GM12878 (cell line): ENCODE measurements around the gene EFTUD2. TPM values are rescaled to one million over a fixed set of nuclear protein-coding genes. Genes with fewer than 3 reads are reported as not detected.

Experiments
- ATAC-seq: fragments of 200-7000 bp; cut with Tn5 transposase; 3 replicates; pipeline ENCODE4 v1.9.1; 2020; ENCODE audit warnings: mild to moderate bottlenecking, moderate library complexity
- BruUV-seq: library from RNA; stranded (reverse); fragments of 400-500 nt; replicated peaks from 2 replicates; lab custom pipeline; 2021; lab: Mats Ljungman, UMichigan
- CTCF ChIA-PET: fragments of 300-600 bp; sonication (Branson Sonifier 250); formaldehyde crosslinking; extraction: SDS; loops from one replicate; lab custom pipeline; 2021; ENCODE audit warnings: inconsistent platforms; lab: Yijun Ruan, JAX
- POLR2A ChIA-PET: fragments of 350-600 bp; formaldehyde crosslinking; extraction: SDS; loops from one replicate; lab custom pipeline; 2021; ENCODE audit warnings: inconsistent platforms; lab: Charles Lee
- RAD21 ChIA-PET: fragments of 300-600 bp; sonication (Branson Sonifier 250); formaldehyde crosslinking; loops from one replicate; lab custom pipeline; 2023; ENCODE audit warnings: antibody characterized with exemption; ENCODE audit not compliant: unreplicated experiment; lab: Charles Lee
- SMC1A ChIA-PET: fragments of 300-600 bp; sonication (Branson Sonifier 250); formaldehyde crosslinking; loops from one replicate; lab custom pipeline; 2023; ENCODE audit not compliant: unreplicated experiment, uncharacterized antibody; lab: Charles Lee
- DNase-seq: peaks from one replicate; pipeline ENCODE4 v3.0.0-alpha.2; 2011; ENCODE audit warnings: low read depth, low spot score
- FAIRE-seq: peaks from 3 replicates; lab custom pipeline; 2011; peaks lifted over from hg19 to GRCh38; lab: Jason Lieb, UNC
- H2AFZ ChIP-seq: 2 replicates; pipeline ENCODE4 v1.6.0; 2011; ENCODE audit warnings: low read depth, low read length, control low read depth; ENCODE audit not compliant: control insufficient read depth
- H3K27ac ChIP-seq: 2 replicates; pipeline ENCODE4 v1.5.1; 2011; ENCODE audit warnings: control low read depth; ENCODE audit not compliant: control insufficient read depth, insufficient read depth
- H3K27me3 ChIP-seq, 2 experiments: replicated peaks in 1 of 2; 2 replicates each; pipeline versions ENCODE4 v1.6.0 to v1.6.1; 2011; ENCODE audit warnings: low read length in 1 of 2; ENCODE audit not compliant: control insufficient read depth in 2 of 2, insufficient read depth in 2 of 2
- H3K36me3 ChIP-seq, 2 experiments: 2 replicates each; pipeline ENCODE4 v1.5.1; 2011; ENCODE audit warnings: low read length in 1 of 2; ENCODE audit not compliant: control insufficient read depth in 2 of 2, insufficient read depth in 2 of 2
- H3K4me1 ChIP-seq: 2 replicates; pipeline ENCODE4 v1.6.1; 2011; ENCODE audit warnings: mild to moderate bottlenecking, low read length, moderate library complexity, mixed read lengths; ENCODE audit not compliant: control insufficient read depth, insufficient read depth
- H3K4me2 ChIP-seq: 2 replicates; pipeline ENCODE4 v1.6.0; 2011; ENCODE audit warnings: control low read depth; ENCODE audit not compliant: control insufficient read depth, insufficient read depth
- H3K4me3 ChIP-seq: fragments of 200-600 bp; sonication (generic); 2 replicates; pipeline ENCODE4 v1.5.1; 2016
- H3K79me2 ChIP-seq: 2 replicates; pipeline ENCODE4 v1.6.0; 2011; ENCODE audit warnings: low read length; ENCODE audit not compliant: control insufficient read depth, insufficient read depth
- H3K9ac ChIP-seq: 2 replicates; pipeline ENCODE4 v1.8.0; 2011; ENCODE audit warnings: low read length, control low read depth, mixed read lengths; ENCODE audit not compliant: control insufficient read depth, insufficient read depth
- H3K9me3 ChIP-seq: replicated peaks from 3 replicates; pipeline ENCODE4 v1.5.1; 2011; ENCODE audit warnings: mild to moderate bottlenecking, low read length; ENCODE audit not compliant: control insufficient read depth, insufficient read depth
- H4K20me1 ChIP-seq: 2 replicates; pipeline ENCODE4 v1.6.0; 2011; ENCODE audit not compliant: control insufficient read depth, insufficient read depth
- CUX1 ChIP-seq: IDR thresholded peaks from 2 replicates; pipeline ENCODE4 v1.6.1; 2012; ENCODE audit warnings: improper control_type of control experiment, low read depth, low read length; ENCODE audit not compliant: insufficient replicate concordance
- KLF5 ChIP-seq: fragments of 450-650 bp; IDR thresholded peaks from 2 replicates; pipeline ENCODE4 v1.6.1; 2014; ENCODE audit warnings: mild to moderate bottlenecking; ENCODE audit not compliant: partially characterized antibody
- MEF2B ChIP-seq: fragments of 450-650 bp; IDR thresholded peaks from 2 replicates; pipeline ENCODE4 v1.6.1; 2018; ENCODE audit warnings: mild to moderate bottlenecking, moderate library complexity; ENCODE audit not compliant: partially characterized antibody, poor library complexity, severe bottlenecking
- SMAD1 ChIP-seq: fragments of 450-650 bp; IDR thresholded peaks from 2 replicates; pipeline ENCODE4 v1.6.1; 2018; ENCODE audit warnings: mild to moderate bottlenecking, low read depth; ENCODE audit not compliant: partially characterized antibody
- ZNF217 ChIP-seq: fragments of 450-650 bp; IDR thresholded peaks from 2 replicates; pipeline ENCODE4 v1.6.1; 2017; ENCODE audit warnings: antibody characterized with exemption, mild to moderate bottlenecking
- WGBS: methylation state at CpG from one replicate; pipeline ENCODE4 v1.1.6; 2016; ENCODE audit warnings: low lambda C conversion rate; ENCODE audit not compliant: insufficient replicate concordance, insufficient coverage; ENCODE audit errors: missing lambda C conversion rate; 5-methylcytosine and 5-hydroxymethylcytosine counted together
- in situ Hi-C: fragments of 300-500 bp; cut with MboI; formaldehyde crosslinking; loops from 9 replicates; pipeline ENCODE4 v1.14.3; 2018; ENCODE audit warnings: mixed read lengths
- intact Hi-C: fragments of 100-400 bp; cut with micrococcal nuclease; formaldehyde crosslinking; loops from one replicate; pipeline ENCODE4 v1.14.2; 2022; ENCODE audit not compliant: unreplicated experiment
- polyA plus RNA-seq, 11 experiments: library from polyadenylated mRNA; depleted of rRNA in 4 of 11; unstranded in 6 of 11; stranded (reverse) in 5 of 11; fragments of >200 nt; fragmentation: Nextera tagmentation in 4 of 11; fragmentation: Illumina TruSeq in 1 of 11; extraction: Ambion mirVana in 4 of 11; extraction: Trizol in 1 of 11; gene quantifications; 1 replicate in 1 of 11; 2 replicates in 10 of 11; pipeline versions ENCODE4 v1.2.1 to v1.2.3, GENCODE V29; 2011 to 2016; ENCODE audit warnings: inconsistent platforms in 2 of 11, missing spikeins in 2 of 11, low read depth in 1 of 11
- total RNA-seq, 4 experiments: library from RNA; depleted of rRNA in 3 of 4; stranded (reverse); fragments of >200 nt in 3 of 4; fragmentation: Illumina TruSeq in 1 of 4; extraction: Trizol in 1 of 4; gene quantifications; 2 replicates each; pipeline versions ENCODE4 v1.2.1 to v1.2.3, GENCODE V29; 2013 to 2021

The EFTUD2 gene
- total and polyA plus RNA-seq, 10 of the 15 experiments (the other 5 are each of a cell fraction or from before 2014, with no cell fraction given), result 33.0 to 198 (median 126) TPM

- no TSS peak for BruUV-seq
- H3K9me3 ChIP-seq, result no peaks in the 10 kb centered on the region
- RAD21 ChIA-PET, result interaction anchor here (0.7 to 4.6 kb wide), 28 partner anchors 10 to 277 kb away, joined by 3 to 82 read pairs (median 4); partner anchors contain the start of genes ACBD4, C1QL1, EFTUD2 and KIF18B
- SMC1A ChIA-PET, result interaction anchor here (0.7 to 6.5 kb wide), 32 partner anchors 11 to 277 kb away, joined by 3 to 90 read pairs (median 4); partner anchors contain the start of genes ACBD4, EFTUD2, HEXIM2 and NMT1
- peak; percentile 18 for FAIRE-seq
- intact Hi-C loops, result loop anchor here (1.0 to 5.0 kb wide), 4 partner anchors 102 to 215 kb away; partner anchors contain the start of gene ACBD4
- peak; percentile 94 for TF ChIP-seq MEF2B
- TF ChIP-seq CUX1, result peak; percentile 8
- TF ChIP-seq ZNF217, result 0 out of 2 replicates have a peak, but pooled peaks have one; percentile 6
- no peak for TF ChIP-seq SMAD1
- TF ChIP-seq KLF5, result peak; percentile 16
- TF ChIP-seq, all 136 proteins: peak for 4
- H3K4me3 ChIP-seq, result no peak overlapping the region
- CTCF ChIA-PET, result interaction anchor here (0.6 to 6.9 kb wide), 63 partner anchors 10 to 280 kb away, joined by 3 to 156 read pairs (median 4); partner anchors contain the start of genes ACBD4, C1QL1, EFTUD2 and PLCD3
- H3K9ac ChIP-seq, result no peak overlapping the region
- no peak for DNase-seq
- 19% methylated on average over 7 of the region's 7 CpGs for WGBS
- ATAC-seq, result peak; percentile 74
- peak overlapping the region; percentile 39 for H3K4me2 ChIP-seq
- no peaks in the 10 kb centered on the region; a peak in 1 of 4 replicates for H3K36me3 ChIP-seq
- H3K4me1 ChIP-seq, result peaks cover 12% of the 10 kb centered on the region
- H4K20me1 ChIP-seq, result no peaks in the 10 kb centered on the region
- H2AFZ ChIP-seq, result peak overlapping the region; percentile 34; the same call in 1 of the 2 replicates
- in situ Hi-C loops, result loop anchor here (10.0 kb wide), 2 partner anchors 104 to 184 kb away; no protein-coding TSS in a partner anchor
- H3K27ac ChIP-seq, result no peak overlapping the region
- POLR2A ChIA-PET, result interaction anchor here (0.7 to 2.5 kb wide), 8 partner anchors 25 to 203 kb away, joined by 3 to 13 read pairs (median 6); partner anchors contain the start of gene KIF18B
- peaks cover 0 to 3% of the 10 kb centered on the region in 2 experiments; a peak in 1 of 4 replicates for H3K27me3 ChIP-seq
- no peaks in the 10 kb centered on the region for H3K79me2 ChIP-seq
Observed at GRCh38 chr17:44920565-44920940, 21.3 kb upstream of the EFTUD2 start.
